Mesendoderm (in vitro differentiated cells): ENCODE measurements around the gene ZC3H6.

Source experiments
- DNase-seq: peaks from one replicate; pipeline ENCODE4 v3.0.0; 2013
- H2AK5ac ChIP-seq: 2 replicates; pipeline ENCODE4 v1.6.1; 2013; ENCODE audit warnings: low read length, inconsistent platforms
- H2BK120ac ChIP-seq: 2 replicates; pipeline ENCODE4 v1.6.1; 2013; ENCODE audit warnings: low read depth, mild to moderate bottlenecking, low read length, moderate library complexity, mixed read lengths
- H2BK15ac ChIP-seq: replicated peaks from 2 replicates; pipeline ENCODE4 v1.6.1; 2013; ENCODE audit warnings: low read depth, mild to moderate bottlenecking, moderate library complexity
- H2BK5ac ChIP-seq: 2 replicates; pipeline ENCODE4 v1.6.1; 2013; ENCODE audit warnings: low read length, inconsistent platforms
- H3K18ac ChIP-seq: 2 replicates; pipeline ENCODE4 v1.6.1; 2013; ENCODE audit warnings: mild to moderate bottlenecking, low read length, mixed read lengths
- H3K23ac ChIP-seq: one replicate; pipeline ENCODE4 v1.6.1; 2013; ENCODE audit warnings: low read length
- H3K27ac ChIP-seq: 2 replicates; pipeline ENCODE4 v1.5.1; 2013; ENCODE audit warnings: low read depth, mild to moderate bottlenecking, inconsistent platforms, low read length, moderate library complexity
- H3K27me3 ChIP-seq: 2 replicates; pipeline ENCODE4 v1.6.1; 2013; ENCODE audit warnings: low read length, control low read depth, mild to moderate bottlenecking, inconsistent platforms; ENCODE audit not compliant: insufficient read depth, poor library complexity
- H3K36me3 ChIP-seq: 2 replicates; pipeline ENCODE4 v1.6.1; 2013; ENCODE audit warnings: low read length, inconsistent platforms; ENCODE audit not compliant: control insufficient read depth, insufficient read depth
- H3K4ac ChIP-seq: one replicate; pipeline ENCODE4 v1.6.1; 2013; ENCODE audit warnings: low read depth, mild to moderate bottlenecking, low read length, moderate library complexity
- H3K4me1 ChIP-seq: 2 replicates; pipeline ENCODE4 v1.6.1; 2013; ENCODE audit warnings: low read depth, low read length, inconsistent platforms; ENCODE audit not compliant: control insufficient read depth
- H3K4me2 ChIP-seq: 2 replicates; pipeline ENCODE4 v1.6.1; 2013; ENCODE audit warnings: low read length
- H3K4me3 ChIP-seq: 2 replicates; pipeline ENCODE4 v1.5.1; 2013; ENCODE audit warnings: mild to moderate bottlenecking, low read length
- H3K56ac ChIP-seq: one replicate; pipeline ENCODE4 v1.6.1; 2013; ENCODE audit warnings: low read length
- H3K79me1 ChIP-seq: 2 replicates; pipeline ENCODE4 v1.6.1; 2013; ENCODE audit warnings: low read length, inconsistent platforms
- H3K79me2 ChIP-seq: 2 replicates; pipeline ENCODE4 v1.6.1; 2013; ENCODE audit warnings: mild to moderate bottlenecking, low read length; ENCODE audit not compliant: control insufficient read depth, insufficient read depth
- H3K9ac ChIP-seq: 2 replicates; pipeline ENCODE4 v1.6.1; 2013; ENCODE audit warnings: low read length, inconsistent platforms
- H4K5ac ChIP-seq: one replicate; pipeline ENCODE4 v1.6.1; 2013; ENCODE audit warnings: low read length
- H4K8ac ChIP-seq: one replicate; pipeline ENCODE4 v1.6.1; 2013; ENCODE audit warnings: low read depth, mild to moderate bottlenecking, control low read depth, low read length, moderate library complexity
- WGBS: extraction: QIAGEN DNeasy Blood & Tissue Kit; methylation state at CpG from one replicate; pipeline ENCODE4 v1.1.7; 2013; ENCODE audit warnings: low lambda C conversion rate, missing lambda C conversion rate; ENCODE audit not compliant: insufficient coverage; ENCODE audit errors: extremely low coverage; 5-methylcytosine and 5-hydroxymethylcytosine counted together

ZC3H6 gene

GRCh38 chr2:112255875-112256274 lies 19.5 kb upstream of the ZC3H6 start:
- no peak overlapping the region for H3K56ac ChIP-seq
- H3K4me2 ChIP-seq, result no peak overlapping the region
- no CpG with 5 or more reads among the region's 2 CpGs for WGBS

GRCh38 chr2:112256654-112257053 lies 18.7 kb upstream of the ZC3H6 start:
- no peaks in the 10 kb centered on the region for H3K79me2 ChIP-seq
- no peak overlapping the region for H3K56ac ChIP-seq
- H3K18ac ChIP-seq, result no peak overlapping the region
- no peak overlapping the region for H4K5ac ChIP-seq
- no peak overlapping the region for H3K4ac ChIP-seq
- no peak overlapping the region for H3K4me2 ChIP-seq
- H3K36me3 ChIP-seq, result no peaks in the 10 kb centered on the region
- no peak overlapping the region for H2BK5ac ChIP-seq
- H3K27me3 ChIP-seq, result no peaks in the 10 kb centered on the region
- no peak overlapping the region for H2BK120ac ChIP-seq
- no peak overlapping the region for H4K8ac ChIP-seq
- H3K4me1 ChIP-seq, result peaks cover 2% of the 10 kb centered on the region
- WGBS, result no CpG with 5 or more reads among the region's 2 CpGs
- DNase-seq, result peak; percentile 35
- H2AK5ac ChIP-seq, result no peak overlapping the region
- no peak overlapping the region for H3K27ac ChIP-seq
- peaks cover 3% of the 10 kb centered on the region for H3K79me1 ChIP-seq
- H2BK15ac ChIP-seq, result no peak overlapping the region
- no peak overlapping the region for H3K9ac ChIP-seq
- H3K4me3 ChIP-seq, result no peak overlapping the region
- no peak overlapping the region for H3K23ac ChIP-seq

More at GRCh38 chr2:112255875-112256274, 19.5 kb upstream of the ZC3H6 start:
- Histone ChIP-seq H3K27me3 (no peaks in the 10 kb centered on the region), H4K5ac (no peak overlapping the region), H2BK120ac (no peak overlapping the region), H3K9ac (no peak overlapping the region), H3K23ac (no peak overlapping the region), H3K79me2 (peaks cover 1% of the 10 kb centered on the region), H4K8ac (no peak overlapping the region), H2BK5ac (no peak overlapping the region), H3K4me1 (peaks cover 2% of the 10 kb centered on the region), H3K36me3 (no peaks in the 10 kb centered on the region), H2AK5ac (no peak overlapping the region), H2BK15ac (no peak overlapping the region), H3K4ac (no peak overlapping the region), H3K4me3 (no peak overlapping the region), H3K79me1 (peaks cover 3% of the 10 kb centered on the region), H3K18ac (no peak overlapping the region), H3K27ac (no peak overlapping the region)
- no peak for DNase-seq

- H2BK15ac ChIP-seq, result no peak overlapping the region
- no peaks in the 10 kb centered on the region for H3K79me2 ChIP-seq
- H3K27ac ChIP-seq, result no peak overlapping the region
- no peak overlapping the region for H3K56ac ChIP-seq
- no peak overlapping the region for H3K18ac ChIP-seq
- no peak overlapping the region for H4K5ac ChIP-seq
- H3K4me3 ChIP-seq, result no peak overlapping the region
- H2BK5ac ChIP-seq, result no peak overlapping the region
- WGBS, result no CpG with 5 or more reads among the region's 4 CpGs
- no peaks in the 10 kb centered on the region for H3K36me3 ChIP-seq
- H4K8ac ChIP-seq, result no peak overlapping the region
- H3K23ac ChIP-seq, result no peak overlapping the region
- H2AK5ac ChIP-seq, result no peak overlapping the region
- H3K4ac ChIP-seq, result no peak overlapping the region
- peaks cover 2% of the 10 kb centered on the region for H3K79me1 ChIP-seq
- no peak for DNase-seq
- H3K27me3 ChIP-seq, result no peaks in the 10 kb centered on the region
- H2BK120ac ChIP-seq, result no peak overlapping the region
- H3K4me1 ChIP-seq, result peaks cover 2% of the 10 kb centered on the region
- no peak overlapping the region for H3K9ac ChIP-seq
- no peak overlapping the region for H3K4me2 ChIP-seq
These were observed 17.8 kb upstream of the ZC3H6 start for GRCh38 chr2:112257575-112257974.

DNA sequence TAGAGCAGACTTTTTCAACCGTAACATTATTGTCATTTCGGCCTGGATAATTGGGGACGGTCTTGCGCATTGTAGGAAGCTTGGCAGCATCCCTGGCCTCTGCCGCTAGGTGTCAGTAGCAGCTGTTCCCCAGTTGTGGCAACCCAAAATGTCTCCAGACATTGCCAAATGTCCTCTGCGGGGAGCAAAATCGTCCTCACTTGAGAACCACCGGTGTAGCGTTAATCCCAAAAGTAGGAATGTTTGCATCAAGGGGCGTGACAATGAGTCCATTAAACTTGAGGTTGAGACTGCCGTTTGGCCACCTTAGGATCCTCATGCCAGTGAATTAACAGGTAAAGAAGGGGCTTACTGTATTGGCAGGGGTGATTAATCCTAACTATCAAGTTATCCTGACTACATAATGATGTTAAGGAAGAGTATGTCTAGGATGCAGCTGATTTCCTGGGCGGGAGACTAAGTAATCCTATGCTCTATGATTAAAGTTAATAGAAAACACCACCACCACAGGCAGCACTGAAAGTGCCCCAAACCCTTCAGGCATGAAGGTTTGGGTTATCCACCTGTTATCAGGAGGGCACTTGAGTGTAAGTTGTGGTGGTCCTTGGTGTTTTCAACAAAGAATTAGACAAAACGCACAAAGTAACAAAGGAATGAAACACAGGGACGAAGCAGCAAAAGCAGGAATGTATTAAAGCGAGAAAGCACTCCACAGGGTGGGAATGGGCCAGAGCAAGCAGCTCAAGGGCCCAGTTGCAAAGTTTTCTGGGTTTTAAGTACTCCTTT lies 15.7 kb upstream of the ZC3H6 start:
- Histone ChIP-seq H4K8ac (no peak overlapping the region), H3K4ac (no peak overlapping the region), H3K79me2 (no peaks in the 10 kb centered on the region), H3K27ac (no peak overlapping the region), H3K56ac (no peak overlapping the region), H3K4me2 (peak overlapping the region; percentile 12), H4K5ac (no peak overlapping the region), H3K27me3 (no peaks in the 10 kb centered on the region), H3K9ac (peak overlapping the region; percentile 38), H3K36me3 (no peaks in the 10 kb centered on the region), H2AK5ac (no peak overlapping the region), H2BK15ac (no peak overlapping the region), H2BK5ac (no peak overlapping the region), H3K4me3 (no peak overlapping the region), H3K79me1 (no peaks in the 10 kb centered on the region), H2BK120ac (no peak overlapping the region), H3K18ac (no peak overlapping the region), H3K23ac (no peak overlapping the region), H3K4me1 (no peaks in the 10 kb centered on the region)
- no CpG with 5 or more reads among the region's 15 CpGs for WGBS
- DNase-seq, result peak; percentile 84

GRCh38 chr2:112260295-112260625 lies 15.1 kb upstream of the ZC3H6 start:
- no CpG with 5 or more reads among the region's 3 CpGs for WGBS
- H2BK120ac ChIP-seq, result no peak overlapping the region

GRCh38 chr2:112262876-112263275 lies 12.5 kb upstream of the ZC3H6 start:
- no peak overlapping the region for H4K8ac ChIP-seq
- H3K79me2 ChIP-seq, result no peaks in the 10 kb centered on the region
- no peak overlapping the region for H3K18ac ChIP-seq
- no peak overlapping the region for H3K4me3 ChIP-seq
- no peaks in the 10 kb centered on the region for H3K36me3 ChIP-seq
- H3K27me3 ChIP-seq, result no peaks in the 10 kb centered on the region
- H3K27ac ChIP-seq, result no peak overlapping the region
- H2BK5ac ChIP-seq, result no peak overlapping the region
- no peak for DNase-seq
- H4K5ac ChIP-seq, result no peak overlapping the region
- no peaks in the 10 kb centered on the region for H3K4me1 ChIP-seq
- no peak overlapping the region for H3K9ac ChIP-seq
- no peak overlapping the region for H3K4me2 ChIP-seq
- H3K79me1 ChIP-seq, result no peaks in the 10 kb centered on the region
- H2BK15ac ChIP-seq, result no peak overlapping the region
- H2BK120ac ChIP-seq, result no peak overlapping the region
- no peak overlapping the region for H2AK5ac ChIP-seq
- no peak overlapping the region for H3K4ac ChIP-seq
- no peak overlapping the region for H3K56ac ChIP-seq
- H3K23ac ChIP-seq, result no peak overlapping the region

More at GRCh38 chr2:112260295-112260625, 15.1 kb upstream of the ZC3H6 start:
- Histone ChIP-seq H3K18ac (no peak overlapping the region), H3K4me1 (no peaks in the 10 kb centered on the region), H3K9ac (no peak overlapping the region), H3K36me3 (no peaks in the 10 kb centered on the region), H3K56ac (peak overlapping the region; percentile 18), H3K4me2 (no peak overlapping the region), H3K23ac (no peak overlapping the region), H4K5ac (no peak overlapping the region), H3K4me3 (no peak overlapping the region), H4K8ac (no peak overlapping the region), H3K27me3 (no peaks in the 10 kb centered on the region), H2BK15ac (no peak overlapping the region), H2BK5ac (no peak overlapping the region), H3K79me1 (no peaks in the 10 kb centered on the region), H3K4ac (no peak overlapping the region), H2AK5ac (no peak overlapping the region), H3K79me2 (no peaks in the 10 kb centered on the region), H3K27ac (no peak overlapping the region)
- DNase-seq, result no peak
